Fibroblast of mammary gland (primary cell): ENCODE results near the gene FAM171A2.
"Not testable (repeated sequence)": the region's sequence is repeated elsewhere in the genome, so short reads cannot be mapped to it uniquely, and the experiment has no call there.

Experiments used
- DNase-seq: peaks from one replicate; pipeline ENCODE4 v3.0.0-alpha.2; 2010; ENCODE audit warnings: low read depth
- H3K4me3 ChIP-seq: 2 replicates; pipeline ENCODE4 v1.5.1; 2011; ENCODE audit warnings: low read depth, mild to moderate bottlenecking, low read length, moderate library complexity; ENCODE audit not compliant: control insufficient read depth
- TF ChIP-seq, protein P1 (sequence below): conservative IDR thresholded peaks from 2 replicates; pipeline ENCODE4 v1.5.1; 2011; ENCODE audit warnings: low read depth, low read length, inconsistent platforms; ENCODE audit not compliant: control insufficient read depth, insufficient read depth

FAM171A2 gene

DNA sequence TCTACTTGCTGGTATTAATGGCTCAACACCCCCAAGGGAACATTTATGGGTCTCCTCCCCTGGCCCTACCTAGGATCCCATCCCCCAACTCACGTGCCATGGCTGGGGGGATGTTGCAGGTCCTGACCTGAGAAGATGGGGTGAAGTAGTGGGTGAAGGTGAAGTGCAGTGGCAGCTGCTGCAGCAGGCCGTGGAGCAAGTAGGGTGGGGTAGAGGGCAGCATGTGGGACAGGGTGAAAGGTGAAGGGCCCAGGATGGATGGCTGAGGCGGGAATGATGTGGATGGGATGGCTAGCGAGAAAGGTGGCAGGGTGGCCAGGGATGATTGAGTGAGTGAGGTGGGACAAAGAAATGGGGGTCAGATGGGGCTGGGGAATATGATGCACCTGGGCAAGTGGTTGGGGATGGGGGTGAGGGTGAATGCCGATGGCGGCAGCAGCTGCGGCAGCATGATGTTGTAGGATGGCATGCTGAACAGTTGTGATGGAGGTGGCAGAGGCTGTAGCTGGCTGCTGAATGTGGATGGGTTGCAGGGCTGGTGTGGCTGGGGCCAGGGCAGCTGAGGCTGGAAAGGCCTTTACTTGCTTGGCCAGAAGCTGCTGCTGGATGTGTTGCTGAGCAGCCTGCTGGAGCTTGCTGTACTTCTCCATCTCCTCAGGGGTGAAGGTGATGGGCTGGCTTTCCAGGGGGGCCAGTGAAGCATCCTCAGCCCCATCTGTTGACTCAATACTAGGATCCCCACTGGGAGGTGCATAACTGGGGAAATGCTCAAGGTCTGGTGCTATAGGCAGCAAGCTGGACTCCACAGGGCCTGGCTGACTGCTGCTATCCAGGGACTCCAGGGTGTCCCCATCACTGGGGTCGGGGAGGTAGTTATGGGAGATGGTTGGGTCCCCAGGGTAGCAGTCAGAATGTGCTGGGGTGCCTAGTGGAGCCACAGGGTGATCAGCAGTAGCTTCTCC lies 34.1 kb upstream of the FAM171A2 start:
- H3K4me3 ChIP-seq = no peak overlapping the region
- DNase-seq = no peak
- TF ChIP-seq, protein P1, sequence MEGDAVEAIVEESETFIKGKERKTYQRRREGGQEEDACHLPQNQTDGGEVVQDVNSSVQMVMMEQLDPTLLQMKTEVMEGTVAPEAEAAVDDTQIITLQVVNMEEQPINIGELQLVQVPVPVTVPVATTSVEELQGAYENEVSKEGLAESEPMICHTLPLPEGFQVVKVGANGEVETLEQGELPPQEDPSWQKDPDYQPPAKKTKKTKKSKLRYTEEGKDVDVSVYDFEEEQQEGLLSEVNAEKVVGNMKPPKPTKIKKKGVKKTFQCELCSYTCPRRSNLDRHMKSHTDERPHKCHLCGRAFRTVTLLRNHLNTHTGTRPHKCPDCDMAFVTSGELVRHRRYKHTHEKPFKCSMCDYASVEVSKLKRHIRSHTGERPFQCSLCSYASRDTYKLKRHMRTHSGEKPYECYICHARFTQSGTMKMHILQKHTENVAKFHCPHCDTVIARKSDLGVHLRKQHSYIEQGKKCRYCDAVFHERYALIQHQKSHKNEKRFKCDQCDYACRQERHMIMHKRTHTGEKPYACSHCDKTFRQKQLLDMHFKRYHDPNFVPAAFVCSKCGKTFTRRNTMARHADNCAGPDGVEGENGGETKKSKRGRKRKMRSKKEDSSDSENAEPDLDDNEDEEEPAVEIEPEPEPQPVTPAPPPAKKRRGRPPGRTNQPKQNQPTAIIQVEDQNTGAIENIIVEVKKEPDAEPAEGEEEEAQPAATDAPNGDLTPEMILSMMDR = no peak

DNA sequence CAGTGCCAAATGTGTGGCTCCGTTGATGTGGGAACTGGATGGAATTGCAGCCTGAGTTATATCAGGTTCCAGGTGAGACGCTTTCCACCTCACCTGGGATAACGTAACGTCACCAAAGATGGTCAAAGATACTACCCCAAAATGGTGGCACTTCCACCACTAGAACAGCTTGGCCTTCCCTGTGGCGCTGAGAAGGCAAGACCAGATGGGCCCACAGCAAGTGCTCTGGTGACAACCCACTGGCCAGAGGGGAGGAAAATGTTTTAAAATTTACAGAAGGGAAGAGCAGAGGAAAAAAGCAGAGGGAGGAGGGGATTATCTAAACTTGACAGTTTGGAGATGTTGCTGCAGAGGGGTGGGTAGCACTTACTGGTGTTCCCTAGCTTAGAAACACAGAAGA lies 33.3 kb upstream of the FAM171A2 start:
- TF ChIP-seq, protein P1 = no peak
- no peak for DNase-seq
- no peak overlapping the region for H3K4me3 ChIP-seq

DNA sequence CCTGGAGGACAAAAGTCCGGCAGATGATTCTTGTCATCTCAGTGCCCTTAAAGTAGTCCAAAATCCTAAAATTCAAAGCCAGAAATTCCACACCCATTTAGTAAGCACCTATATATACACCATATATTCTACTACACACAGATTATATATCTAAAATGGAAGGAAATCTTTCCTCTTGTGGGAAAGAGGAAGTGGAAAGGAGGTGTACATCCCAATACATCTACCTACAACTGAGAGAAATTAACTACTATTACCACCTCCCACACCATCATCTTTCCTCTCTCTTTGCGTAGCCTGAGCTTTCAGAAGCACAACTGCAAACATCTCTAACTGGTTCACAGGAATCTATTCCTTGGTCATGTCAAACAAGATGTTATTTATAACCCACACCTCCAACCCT lies 31.2 kb upstream of the FAM171A2 start:
- TF ChIP-seq, protein P1 = no peak
- no peak overlapping the region for H3K4me3 ChIP-seq
- DNase-seq = no peak

DNA sequence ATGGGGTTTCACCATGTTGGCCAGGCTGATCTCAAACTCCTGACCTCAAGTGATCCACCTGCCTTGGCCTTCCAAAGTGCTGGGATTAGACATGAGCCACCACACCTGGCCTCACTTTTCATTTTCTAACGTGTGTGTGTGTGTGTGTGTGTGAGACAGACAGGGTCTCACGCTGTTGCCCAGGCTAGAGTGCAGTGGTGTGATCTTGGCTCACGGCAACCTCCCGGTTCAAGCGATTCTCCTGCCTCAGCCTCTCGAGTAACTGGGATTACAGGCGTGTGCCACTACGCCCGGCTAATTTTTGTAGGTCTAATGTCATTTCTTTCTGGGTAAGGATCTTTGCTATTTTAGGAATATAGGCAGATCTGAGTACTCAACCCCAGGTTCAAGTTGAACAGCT lies 30.5 kb upstream of the FAM171A2 start:
- DNase-seq, H3K4me3 ChIP-seq: not testable (repeated sequence)

DNA sequence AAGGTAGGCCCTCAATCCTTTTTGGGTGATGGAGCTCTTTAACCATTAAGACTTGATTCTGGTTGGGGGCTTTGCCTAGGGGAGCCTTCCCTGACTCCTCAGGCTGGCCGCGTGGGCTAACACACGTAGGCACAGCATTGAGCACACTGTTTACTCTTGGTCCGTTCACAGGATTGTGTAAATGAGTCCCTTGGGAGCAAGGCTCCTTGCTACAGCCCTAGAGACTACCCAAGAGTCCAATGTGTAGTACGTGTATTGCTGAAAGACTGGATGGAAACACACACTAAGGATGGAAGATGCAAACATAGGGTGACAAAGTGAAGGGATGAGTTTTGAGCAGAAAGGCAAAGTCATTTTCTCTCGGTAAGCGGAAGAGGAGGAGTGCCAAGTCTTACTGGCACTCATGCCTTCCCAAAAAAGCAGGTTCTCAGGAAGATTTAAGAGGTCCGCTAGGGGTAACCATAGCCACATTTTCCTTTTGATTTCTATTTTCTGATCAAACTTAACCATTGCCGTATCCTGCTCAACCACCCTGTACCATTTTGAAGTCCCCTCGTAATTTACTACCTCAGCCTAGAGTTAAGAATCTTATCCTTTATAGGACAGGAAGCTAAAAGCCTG lies 26.7 kb upstream of the FAM171A2 start:
- TF ChIP-seq, protein P1 = no peak
- H3K4me3 ChIP-seq = no peak overlapping the region
- no peak for DNase-seq

DNA sequence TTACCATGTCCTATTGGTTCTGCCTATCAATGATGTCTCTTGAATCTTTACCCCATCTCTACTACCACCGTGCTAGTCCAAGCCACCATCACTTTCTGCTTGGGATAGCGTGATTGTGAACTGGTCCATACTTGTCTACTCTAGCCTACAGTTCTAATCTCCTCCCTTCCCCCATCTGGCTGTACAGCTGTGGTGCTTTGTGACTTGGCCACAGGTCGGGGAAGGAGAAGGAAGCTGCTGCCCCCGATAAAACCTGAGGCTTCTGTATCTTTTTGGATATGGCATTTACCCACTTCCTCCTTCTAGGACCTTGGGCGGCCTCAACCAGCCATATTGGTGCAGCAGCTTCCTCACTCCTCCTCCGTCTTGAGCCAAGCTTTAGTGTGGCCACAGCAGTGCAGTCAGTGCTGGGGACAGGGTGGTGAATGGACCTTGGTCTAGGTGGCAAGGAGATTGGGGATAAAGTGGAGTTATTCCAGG lies 26.1 kb upstream of the FAM171A2 start:
- DNase-seq = no peak
- no peak overlapping the region for H3K4me3 ChIP-seq
- TF ChIP-seq, protein P1 = no peak

DNA sequence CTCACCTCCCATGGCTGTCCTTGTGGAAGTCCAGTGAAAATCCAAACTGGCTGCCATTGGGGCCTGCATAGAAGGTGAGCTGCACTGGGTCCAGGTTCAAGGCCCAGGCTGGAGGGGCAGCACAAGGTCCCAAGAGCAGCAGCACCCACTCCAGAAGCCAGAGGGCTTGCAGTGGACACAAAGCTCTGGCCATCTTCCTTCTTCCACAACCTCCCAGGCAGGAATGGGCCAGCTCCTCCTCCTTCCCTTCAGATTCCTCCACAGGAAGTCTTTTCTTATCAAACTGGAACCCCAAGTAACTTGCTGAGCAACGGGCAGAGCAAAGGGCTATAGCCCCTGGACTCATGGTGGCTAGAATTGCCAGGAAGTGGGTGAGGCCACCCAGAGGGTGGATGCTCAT lies 25.6 kb upstream of the FAM171A2 start, which contains the start of gene ITGA2B:
ITGA2B (minus strand) TSS at position 369 of the 400 bp plus-strand sequence; CDS start at position 193, 176 bp downstream.
- no peak within 1 kb of the TSS for H3K4me3 ChIP-seq
- TF ChIP-seq, protein P1 = no peak
- DNase-seq = no peak
